HL-60 (cell line): ENCODE data around the gene ZNF672.

Source experiments
- DNase-seq, 2 experiments: peaks; one replicate each; pipeline ENCODE4 v3.0.0-alpha.2; 2010 to 2020; ENCODE audit warnings: low read depth in 1 of 2, low spot score in 1 of 2
- H3K27ac ChIP-seq: fragments of 250-450 bp; sonication (Bioruptor Pico); replicated peaks from 2 replicates; pipeline ENCODE4 v1.5.1; 2020; ENCODE audit warnings: mild to moderate bottlenecking, moderate library complexity
- H3K27me3 ChIP-seq: fragments of 250-450 bp; sonication (Bioruptor Pico); 2 replicates; pipeline ENCODE4 v1.5.1; 2021; ENCODE audit warnings: mild to moderate bottlenecking, moderate library complexity; ENCODE audit not compliant: insufficient read depth, poor library complexity, severe bottlenecking
- H3K4me3 ChIP-seq: replicated peaks from 2 replicates; pipeline ENCODE4 v1.5.1; 2011; ENCODE audit warnings: mild to moderate bottlenecking, control low read depth, low read length; ENCODE audit not compliant: insufficient read depth
- CTCF ChIP-seq: IDR thresholded peaks from one replicate; pipeline ENCODE4 v1.5.1; 2011; ENCODE audit warnings: low read length, control low read depth, inconsistent platforms; ENCODE audit not compliant: insufficient read depth
- GABPA ChIP-seq: IDR thresholded peaks from 2 replicates; pipeline ENCODE4 v1.6.1; 2012; ENCODE audit warnings: low read depth
- POLR2AphosphoS5 ChIP-seq: IDR thresholded peaks from 2 replicates; pipeline ENCODE4 v1.6.1; 2012; ENCODE audit warnings: low read depth
- REST ChIP-seq: IDR thresholded peaks from 2 replicates; pipeline ENCODE4 v1.6.1; 2012; ENCODE audit warnings: low read depth; ENCODE audit not compliant: insufficient replicate concordance
- SPI1 ChIP-seq: IDR thresholded peaks from 2 replicates; pipeline ENCODE4 v1.6.1; 2012; ENCODE audit warnings: low read depth, mild to moderate bottlenecking, borderline replicate concordance

The ZNF672 gene

GRCh38 chr1:248851390-248851789 is 13.4 kb downstream of the ZNF672 start:
- TF ChIP-seq GABPA (no peak), SPI1 (no peak), REST (no peak), POLR2AphosphoS5 (no peak), CTCF (no peak)
- Histone ChIP-seq H3K27ac (no peak overlapping the region), H3K4me3 (no peak overlapping the region), H3K27me3 (no peaks in the 10 kb centered on the region)
- DNase-seq = no peak

DNA sequence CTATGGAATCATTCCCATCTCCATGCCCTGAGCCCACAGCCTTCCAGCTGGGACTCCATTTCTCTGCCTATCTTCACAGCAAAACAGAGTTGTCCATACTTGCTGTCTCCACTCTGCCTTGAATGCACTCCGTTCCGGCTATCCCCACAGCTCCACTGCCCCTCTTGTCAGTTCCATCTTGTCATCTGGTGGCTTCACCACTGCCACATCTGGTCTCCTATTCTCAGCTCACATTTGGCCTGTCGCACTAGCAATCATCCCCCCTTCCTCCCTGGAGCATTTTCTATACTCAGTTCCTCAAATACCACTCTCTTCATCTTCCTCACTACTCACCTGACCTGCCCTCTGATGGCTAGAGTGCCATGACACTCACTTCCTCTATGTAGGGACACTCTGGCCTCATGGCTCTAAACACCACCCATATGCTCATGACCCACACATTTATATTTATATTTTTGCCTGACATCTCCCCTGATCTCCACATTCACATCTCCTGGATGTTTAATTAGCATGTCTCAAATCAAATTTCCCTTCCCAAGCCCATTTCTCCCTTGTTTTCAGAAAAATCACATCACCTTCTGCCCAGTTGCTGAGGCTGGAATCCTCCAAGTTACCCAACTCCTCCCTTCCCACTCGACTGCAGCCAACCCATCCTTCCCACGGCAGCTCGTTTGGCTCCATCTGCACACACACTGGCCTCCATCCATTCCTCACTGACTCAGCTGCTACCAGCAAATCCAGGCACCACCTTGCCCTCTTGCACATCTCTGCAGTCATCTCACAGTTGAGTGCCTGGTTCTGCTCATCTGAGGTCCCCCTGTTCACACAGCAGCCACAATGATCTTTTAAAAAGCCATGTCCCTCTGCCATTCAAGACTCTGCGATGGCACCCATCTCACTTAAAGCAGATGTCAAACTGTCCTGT is 14.7 kb downstream of the ZNF672 start:
- Histone ChIP-seq H3K27ac (no peak overlapping the region), H3K4me3 (no peak overlapping the region), H3K27me3 (no peaks in the 10 kb centered on the region)
- peak in 1 of 2 experiments; percentile 29 for DNase-seq
- TF ChIP-seq GABPA = no peak
- TF ChIP-seq POLR2AphosphoS5 = 0 out of 2 replicates have a peak, but pooled peaks have one; percentile 9
- TF ChIP-seq SPI1 = peak; percentile 63; the same call in 1 of the 2 replicates

GRCh38 chr1:248853663-248854375 is 15.8 kb downstream of the ZNF672 start:
- DNase-seq = no peak
- TF ChIP-seq POLR2AphosphoS5 = no peak
- no peak for TF ChIP-seq GABPA
- no peak for TF ChIP-seq CTCF
- TF ChIP-seq SPI1 = no peak
- TF ChIP-seq REST = no peak
- Histone ChIP-seq H3K4me3 (no peak overlapping the region), H3K27ac (no peak overlapping the region), H3K27me3 (no peaks in the 10 kb centered on the region)

DNA sequence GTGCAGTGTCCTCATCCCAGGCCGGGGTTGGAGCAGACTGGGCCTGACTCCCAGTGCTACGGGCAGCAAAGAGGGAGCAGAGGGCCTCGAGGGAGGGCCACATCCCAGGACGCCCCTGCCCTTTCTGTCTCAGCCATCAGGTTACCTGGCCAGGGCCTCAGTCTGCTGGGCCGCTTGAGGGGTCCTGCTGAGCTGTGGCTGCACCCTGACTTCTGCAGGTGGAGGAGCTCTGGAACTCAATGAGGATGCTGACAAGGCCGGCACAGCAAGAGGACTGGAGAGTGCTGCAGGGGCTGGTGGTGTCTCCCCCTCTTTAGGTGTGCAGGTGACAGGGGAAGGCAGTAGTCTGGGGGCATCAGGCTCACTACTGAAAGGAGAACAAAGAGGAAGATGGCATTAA is 17.6 kb downstream of the ZNF672 start:
- no peak for DNase-seq
- no peak for TF ChIP-seq SPI1
- Histone ChIP-seq H3K4me3 (no peak overlapping the region), H3K27ac (no peak overlapping the region), H3K27me3 (no peaks in the 10 kb centered on the region)
